ENCODE measurements around the gene DTNBP1.

Gene DTNBP1

DNA sequence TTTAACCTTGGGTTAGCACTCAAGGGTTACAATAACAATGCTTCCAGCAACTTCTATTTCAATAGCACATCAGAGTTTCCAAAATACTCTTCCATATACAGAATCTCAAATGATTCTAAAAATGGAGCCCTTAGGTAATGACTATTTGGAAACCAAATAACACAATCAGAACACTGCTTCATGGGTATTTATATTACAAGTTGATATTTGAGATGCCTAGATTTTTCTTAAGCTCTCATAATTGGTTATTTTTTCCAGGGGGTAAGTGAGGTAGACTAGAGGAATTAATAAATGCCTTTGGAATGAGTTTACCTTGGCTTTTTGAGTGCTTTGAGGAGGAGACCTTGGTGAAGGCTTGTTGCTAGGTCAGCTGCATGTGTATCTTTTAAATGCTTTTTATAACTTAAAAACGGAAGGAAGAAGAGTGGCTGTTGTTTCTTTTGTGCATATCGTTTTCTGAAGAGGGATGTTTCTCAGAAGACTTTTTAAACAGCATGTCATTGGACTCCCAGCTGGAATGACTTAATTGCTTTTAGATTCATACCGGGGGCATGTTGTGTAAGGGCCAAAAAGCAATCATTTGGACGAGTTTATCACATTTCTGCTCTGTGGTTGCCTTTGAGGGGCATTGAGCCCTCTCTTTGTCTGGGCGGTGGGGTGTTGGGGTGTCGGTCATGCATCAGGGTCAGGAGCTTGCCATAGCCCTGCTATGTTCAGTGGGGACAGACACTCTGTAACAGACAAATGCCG is 186.0 kb downstream of the DTNBP1 start:
- DNase-seq, result no peak

DNA sequence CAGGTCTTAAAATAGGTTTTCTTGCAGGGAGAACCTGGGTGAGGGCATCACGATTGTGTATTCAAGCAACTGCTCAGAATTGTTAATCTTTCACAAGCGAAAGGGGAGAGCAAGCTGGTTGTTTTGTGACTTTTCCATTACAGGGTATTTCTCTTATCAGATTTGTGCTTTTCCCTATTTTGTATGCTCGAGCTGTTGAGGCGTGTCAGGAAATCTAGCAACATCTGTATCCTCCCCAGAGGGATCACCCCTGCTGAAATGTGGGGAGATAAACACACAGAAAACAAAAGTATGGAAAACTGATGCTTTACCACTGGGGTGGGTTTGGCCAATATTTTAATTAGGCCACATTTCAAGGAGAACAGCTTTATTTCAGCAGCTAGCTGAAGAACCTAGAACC is 187.0 kb downstream of the DTNBP1 start:
- no peak for DNase-seq

DNA sequence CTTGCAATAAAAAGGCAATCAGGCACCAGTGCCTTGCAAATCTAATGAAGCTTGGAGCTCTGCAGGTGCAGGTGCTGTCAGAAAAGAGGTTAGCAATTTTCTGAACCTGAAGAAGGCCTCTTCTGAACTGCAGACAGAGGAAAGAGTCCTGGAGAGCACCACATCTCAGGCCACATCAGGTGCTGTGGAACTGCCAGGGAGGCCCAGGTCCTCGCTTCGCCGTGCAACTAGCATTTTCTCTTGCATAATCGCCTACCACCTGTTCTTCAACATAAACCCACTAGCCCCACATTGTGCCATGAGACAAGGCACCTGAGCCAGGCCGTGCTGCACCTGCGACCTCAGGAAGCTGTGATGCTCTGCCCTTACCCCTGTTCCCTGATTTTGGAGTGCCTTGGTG is 187.6 kb downstream of the DTNBP1 start:
- no peak for DNase-seq

DNA sequence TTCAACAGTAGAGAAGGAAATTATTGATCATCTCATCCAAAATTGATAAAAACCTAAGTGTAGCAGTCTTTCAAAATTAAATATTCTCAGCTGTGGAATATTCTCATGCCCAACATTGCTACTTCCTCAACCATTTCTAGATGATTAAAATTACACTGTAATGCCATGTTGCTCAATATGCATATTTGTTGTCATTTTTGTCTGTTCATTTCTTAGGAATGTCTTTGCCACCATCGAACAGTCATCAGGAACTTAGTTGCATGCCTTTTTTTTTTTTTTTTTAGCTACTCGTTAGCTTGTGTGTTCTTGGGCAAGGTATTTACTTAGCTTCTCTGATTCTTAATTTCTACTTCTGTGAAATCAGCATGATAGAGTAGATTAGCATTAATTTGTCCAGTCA is 188.6 kb downstream of the DTNBP1 start:
- DNase-seq, result no peak

DNA sequence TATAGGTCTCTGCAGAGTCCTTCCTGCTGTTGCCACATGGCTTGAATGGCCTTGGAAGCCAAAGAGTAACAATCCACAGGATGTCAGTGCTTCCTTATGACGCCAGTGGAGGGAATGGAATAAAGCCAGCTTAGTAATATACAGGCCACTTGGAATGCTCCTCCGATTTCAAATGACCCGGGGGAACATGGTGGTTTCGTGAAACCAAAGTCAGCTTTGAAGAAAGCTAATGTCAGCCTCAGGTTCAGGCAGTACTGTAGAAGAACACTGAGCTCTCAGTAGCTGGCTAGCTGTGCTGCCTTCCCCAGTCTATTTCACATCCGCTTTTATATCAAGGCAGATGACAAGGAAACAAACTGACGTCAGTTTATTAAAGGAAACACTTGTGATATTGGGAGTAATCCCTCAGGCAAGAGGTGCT is 189.1 kb downstream of the DTNBP1 start:
- DNase-seq, result no peak

DNA sequence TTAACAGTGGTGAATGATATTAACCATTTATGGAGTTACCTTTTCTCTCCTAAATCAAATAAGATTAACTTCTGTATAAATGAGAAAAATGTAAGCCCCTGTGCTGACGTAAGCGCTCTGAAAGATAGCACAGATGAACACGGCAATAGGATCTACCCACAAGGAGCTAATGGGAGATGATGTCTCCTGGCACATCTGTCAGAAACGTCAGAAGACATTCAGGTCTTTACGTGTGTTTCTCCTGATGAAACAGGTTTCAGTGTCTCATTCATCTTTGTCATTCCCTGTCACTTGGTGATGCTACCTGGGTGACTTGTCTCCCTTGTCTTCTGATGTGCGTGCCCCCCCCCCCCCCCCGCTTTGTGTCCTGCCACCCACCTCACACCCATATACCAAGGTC is 189.7 kb downstream of the DTNBP1 start:
- DNase-seq, result no peak
